A673 (cell line): Measurements from ENCODE around the gene GBA2. TPM values are rescaled to one million over a fixed set of nuclear protein-coding genes. Genes with fewer than 3 reads are reported as not detected.

Source experiments
- BruUV-seq: library from RNA; stranded (reverse); fragments of 400-500 nt; replicated peaks from 2 replicates; lab custom pipeline; 2021; lab: Mats Ljungman, UMichigan
- CTCF ChIA-PET: fragments of 300-600 bp; sonication (Branson Sonifier 250); formaldehyde crosslinking; loops from one replicate; lab custom pipeline; 2022; ENCODE audit warnings: antibody characterized with exemption; lab: Charles Lee
- POLR2A ChIA-PET: fragments of 300-600 bp; sonication (Branson Sonifier 250); formaldehyde crosslinking; loops from one replicate; lab custom pipeline; 2022; ENCODE audit warnings: antibody characterized with exemption; ENCODE audit not compliant: low non-redundant PET; lab: Charles Lee
- DNase-seq: peaks from one replicate; pipeline ENCODE4 v3.0.0-alpha.2; 2015; ENCODE audit warnings: low spot score
- H3K27ac ChIP-seq: fragments of 200-600 bp; sonication (generic); 2 replicates; pipeline ENCODE4 v1.5.1; 2016; ENCODE audit warnings: mixed run types, low read depth, mild to moderate bottlenecking, mixed read lengths, antibody characterized with exemption, low read length; ENCODE audit not compliant: poor library complexity, severe bottlenecking
- H3K27me3 ChIP-seq: fragments of 200-600 bp; sonication (generic); replicated peaks from 2 replicates; pipeline ENCODE4 v1.6.1; 2017; ENCODE audit warnings: mixed run types, low read depth, mild to moderate bottlenecking, mixed read lengths, antibody characterized with exemption, low read length; ENCODE audit not compliant: insufficient read depth, poor library complexity
- H3K36me3 ChIP-seq: fragments of 200-600 bp; sonication (generic); 2 replicates; pipeline ENCODE4 v1.6.1; 2016; ENCODE audit warnings: mixed run types, mild to moderate bottlenecking, mixed read lengths, antibody characterized with exemption, low read length; ENCODE audit not compliant: insufficient read depth, poor library complexity, severe bottlenecking
- H3K4me1 ChIP-seq: fragments of 200-600 bp; sonication (generic); 2 replicates; pipeline ENCODE4 v1.6.1; 2017; ENCODE audit warnings: mixed run types, mild to moderate bottlenecking, mixed read lengths, antibody characterized with exemption, low read length; ENCODE audit not compliant: insufficient read depth, poor library complexity, severe bottlenecking
- H3K4me3 ChIP-seq: fragments of 200-600 bp; sonication (generic); 2 replicates; pipeline ENCODE4 v1.5.1; 2016; ENCODE audit warnings: low read depth, mixed run types, mild to moderate bottlenecking, mixed read lengths, low read length; ENCODE audit not compliant: poor library complexity, severe bottlenecking
- H3K9me3 ChIP-seq: fragments of 200-600 bp; sonication (generic); 2 replicates; pipeline ENCODE4 v1.6.1; 2016; ENCODE audit warnings: mixed run types, low read depth, mild to moderate bottlenecking, mixed read lengths, antibody characterized with exemption, low read length; ENCODE audit not compliant: poor library complexity, severe bottlenecking
- CTCF ChIP-seq: fragments of 300-800, 200-600 bp; sonication (generic); conservative IDR thresholded peaks from 2 replicates; pipeline ENCODE4 v1.5.1; 2017; ENCODE audit warnings: low read depth, mild to moderate bottlenecking, antibody characterized with exemption, low read length, moderate library complexity, mixed read lengths
- EZH2 ChIP-seq: fragments of 200-600 bp; sonication (generic); IDR thresholded peaks from 2 replicates; pipeline ENCODE4 v1.6.1; 2017; ENCODE audit warnings: borderline replicate concordance, low read depth, mild to moderate bottlenecking, mixed read lengths, antibody characterized with exemption, low read length; ENCODE audit not compliant: poor library complexity, severe bottlenecking
- intact Hi-C: fragments of 100-400 bp; cut with micrococcal nuclease; formaldehyde crosslinking; loops from one replicate; pipeline ENCODE4 v1.10.0; 2022; ENCODE audit not compliant: unreplicated experiment
- total RNA-seq: library from RNA; stranded (reverse); gene quantifications from 2 replicates; pipeline ENCODE4 v1.2.3, GENCODE V29; 2021

Gene GBA2
- total RNA-seq, 1 experiment from 2014 or later, result 67.6 TPM

- H3K36me3 ChIP-seq, result no peaks in the 10 kb centered on the region
- TF ChIP-seq EZH2, result no peak
- TF ChIP-seq CTCF, result no peak
- no peaks in the 10 kb centered on the region for H3K4me1 ChIP-seq
- H3K9me3 ChIP-seq, result no peaks in the 10 kb centered on the region
- DNase-seq, result no peak
- ChIA-PET POLR2A (interaction anchor here (0.8 kb wide), 1 partner anchor 27 kb away, joined by 3 read pairs; no protein-coding TSS in a partner anchor), CTCF (interaction anchor here (0.7 to 2.0 kb wide), 14 partner anchors 12 to 1298 kb away, joined by 3 to 40 read pairs (median 5); no protein-coding TSS in a partner anchor)
- intact Hi-C loops, result loop anchor here (1.0 to 10.0 kb wide), 4 partner anchors 33 to 235 kb away; no protein-coding TSS in a partner anchor
- no peaks in the 10 kb centered on the region for H3K27me3 ChIP-seq
- no peak overlapping the region for H3K27ac ChIP-seq
- BruUV-seq, result no TSS peak
- no peak overlapping the region for H3K4me3 ChIP-seq
These were observed 41.0 kb upstream of the GBA2 start for GRCh38 chr9:35790025-35790384.

- Histone ChIP-seq H3K4me1 (no peaks in the 10 kb centered on the region), H3K27me3 (no peaks in the 10 kb centered on the region), H3K27ac (no peak overlapping the region), H3K4me3 (no peak overlapping the region), H3K9me3 (no peaks in the 10 kb centered on the region), H3K36me3 (no peaks in the 10 kb centered on the region)
- intact Hi-C loops, result no loop called here
- DNase-seq, result no peak
- no TSS peak for BruUV-seq
- POLR2A ChIA-PET, result no interaction called here
- CTCF ChIA-PET, result interaction anchor here (1.1 to 2.0 kb wide), 10 partner anchors 14 to 539 kb away, joined by 3 to 40 read pairs (median 5); no protein-coding TSS in a partner anchor
- no peak for TF ChIP-seq EZH2
- no peak for TF ChIP-seq CTCF
These were observed 40.5 kb upstream of the GBA2 start for GRCh38 chr9:35789541-35789940.

- no TSS peak for BruUV-seq
- intact Hi-C loops, result no loop called here
- H3K36me3 ChIP-seq, result no peaks in the 10 kb centered on the region
- no peaks in the 10 kb centered on the region for H3K9me3 ChIP-seq
- CTCF ChIA-PET, result no interaction called here
- POLR2A ChIA-PET, result no interaction called here
- H3K4me3 ChIP-seq, result no peak overlapping the region
- no peak for DNase-seq
- no peak overlapping the region for H3K27ac ChIP-seq
- no peaks in the 10 kb centered on the region for H3K4me1 ChIP-seq
- H3K27me3 ChIP-seq, result no peaks in the 10 kb centered on the region
- TF ChIP-seq EZH2 (no peak), CTCF (no peak)
These were observed 34.4 kb upstream of the GBA2 start for GRCh38 chr9:35783418-35783817.
